DMS 273 treated with DMSO at 0.1 percent for 48 hours (cell line): ENCODE results near the gene VSIG10L.

Experiments used
- DNase-seq: peaks from one replicate; lab custom pipeline; 2025; lab: John Stamatoyannopoulos, UW

Gene VSIG10L

GRCh38 chr19:51317376-51317775 lies 24.6 kb downstream of the VSIG10L start:
- no peak for DNase-seq

GRCh38 chr19:51316688-51317087 lies 25.3 kb downstream of the VSIG10L start:
- DNase-seq = no peak

- DNase-seq = no peak
Measured at GRCh38 chr19:51311351-51312257, 30.3 kb downstream of the VSIG10L start, which contains the start of gene IGLON5. Gene IGLON5 (plus strand): TSS chr19:51311644. CDS start chr19:51311848, 204 bp downstream.

- DNase-seq = no peak
Measured at GRCh38 chr19:51305479-51305878, 36.5 kb downstream of the VSIG10L start.

- no peak for DNase-seq
Measured at GRCh38 chr19:51301266-51301665, 40.7 kb downstream of the VSIG10L start.

- DNase-seq = no peak
Measured at GRCh38 chr19:51297406-51297805, 44.5 kb downstream of the VSIG10L start.

GRCh38 chr19:51296336-51297093 lies 45.4 kb downstream of the VSIG10L start:
- no peak for DNase-seq

- no peak for DNase-seq
Measured at GRCh38 chr19:51295382-51296126, 46.4 kb downstream of the VSIG10L start.

GRCh38 chr19:51294977-51295375 lies 47.0 kb downstream of the VSIG10L start:
- no peak for DNase-seq

- DNase-seq = no peak
Measured at GRCh38 chr19:51294211-51294976, 47.5 kb downstream of the VSIG10L start.

- DNase-seq = no peak
Measured at GRCh38 chr19:51293571-51294210, 48.2 kb downstream of the VSIG10L start.

- DNase-seq = no peak
Measured at GRCh38 chr19:51292971-51293370, 49.0 kb downstream of the VSIG10L start.

- no peak for DNase-seq
Measured at GRCh38 chr19:51289635-51290034, 52.3 kb downstream of the VSIG10L start.

- DNase-seq = no peak
Measured at GRCh38 chr19:51285682-51286081, 56.3 kb downstream of the VSIG10L start.

- no peak for DNase-seq
Measured at GRCh38 chr19:51282335-51282734, 59.6 kb downstream of the VSIG10L start.
